ENCODE measurements around the gene KCNC3.

The KCNC3 gene

GRCh38 chr19:50263176-50263575, 66.0 kb downstream of the KCNC3 start:
- no peaks in the 10 kb centered on the region for H3K9me3 ChIP-seq (ENCODE audit: low read length)
- H3K79me2 ChIP-seq (ENCODE audit: insufficient read depth, low read length) = no peaks in the 10 kb centered on the region
- H3K27ac ChIP-seq (ENCODE audit: low read depth, low read length, poor library complexity, severe bottlenecking) = no peak overlapping the region
- H3K36me3 ChIP-seq (ENCODE audit: insufficient read depth, low read length) = no peaks in the 10 kb centered on the region
- H3K4me1 ChIP-seq (ENCODE audit: insufficient read depth, low read length, severe bottlenecking) = no peaks in the 10 kb centered on the region
- no peak overlapping the region for H3K4me3 ChIP-seq (ENCODE audit: low read depth, low read length, poor library complexity, severe bottlenecking)
- H3K9me2 ChIP-seq (ENCODE audit: low read depth, low read length) = no peaks in the 10 kb centered on the region
- TF ChIP-seq EZH2 (IDR thresholded peaks at IDR 0.05; ENCODE audit: borderline replicate concordance, low read length) (no peak), CTCF (IDR thresholded peaks at IDR 0.05; ENCODE audit: low read length) (no peak)
- no peak overlapping the region for H2AFZ ChIP-seq (ENCODE audit: low read length)
- H4K20me1 ChIP-seq (ENCODE audit: insufficient read depth, low read length) = no peaks in the 10 kb centered on the region
- H3K9ac ChIP-seq (ENCODE audit: low read length) = no peak overlapping the region
- H3K27me3 ChIP-seq (ENCODE audit: insufficient read depth, low read length) = 0 out of 2 replicates have a peak, but pooled peaks cover 4% of the 10 kb centered on the region
- no peaks in the 10 kb centered on the region for H3F3A ChIP-seq (ENCODE audit: insufficient read depth, low read length)
- no peak overlapping the region for H3K4me2 ChIP-seq (ENCODE audit: low read length)
